Tibial artery (tissue), 4 donors: ENCODE measurements around the gene VN1R2.
A peak's percentile ranks its signal among the peaks of the same experiment; 100 is the strongest.
"Not testable (repeated sequence)": the region's sequence is repeated elsewhere in the genome, so short reads cannot be mapped to it uniquely, and the experiment has no call there.

Experiments used
- DNase-seq, 2 donors: peaks; one replicate each; pipeline ENCODE4 v3.0.0-alpha.2; 2019
- H3K27ac ChIP-seq, 2 donors: fragments of 200-600 bp; sonication (generic) in 1 of 2; 1 replicate in 1 of 2; 2 replicates in 1 of 2; pipeline ENCODE4 v1.5.1; 2018 to 2019; ENCODE audit warnings: mild to moderate bottlenecking in 1 of 2
- H3K27me3 ChIP-seq, 2 donors: fragments of 200-600 bp; sonication (generic) in 1 of 2; one replicate each; pipeline versions ENCODE4 v1.5.1 to v1.6.0; 2016 to 2019
- H3K36me3 ChIP-seq, 3 donors: fragments of 200-600 bp; sonication (generic) in 2 of 3; one replicate each; pipeline ENCODE4 v1.5.1; 2016 to 2019; ENCODE audit warnings: mild to moderate bottlenecking in 2 of 3
- H3K4me1 ChIP-seq, 4 donors: fragments of 200-600 bp; sonication (generic) in 2 of 4; 1 replicate in 3 of 4; 2 replicates in 1 of 4; pipeline ENCODE4 v1.5.1; 2016 to 2019
- H3K4me3 ChIP-seq, 2 donors: fragments of 200-600 bp; sonication (generic) in 1 of 2; 1 replicate in 1 of 2; 2 replicates in 1 of 2; pipeline ENCODE4 v1.5.1; 2018 to 2019; ENCODE audit warnings: mild to moderate bottlenecking in 2 of 2
- H3K9me3 ChIP-seq, 3 donors: fragments of 200-600 bp; sonication (generic) in 1 of 3; one replicate each; pipeline ENCODE4 v1.5.1; 2016 to 2019
- CTCF ChIP-seq, 2 experiments: fragments of 200-600 bp in 1 of 2; fragments of 450-650 bp in 1 of 2; IDR thresholded peaks; one replicate each; pipeline ENCODE4 v1.5.1; 2017 to 2019; ENCODE audit warnings: antibody characterized with exemption in 2 of 2, mild to moderate bottlenecking in 1 of 2, moderate library complexity in 1 of 2
- intact Hi-C: fragments of 100-400 bp; cut with DNase I; formaldehyde crosslinking; loops from one replicate; pipeline ENCODE4 v1.15.0; 2023; ENCODE audit warnings: low total_unique reads

The VN1R2 gene

DNA sequence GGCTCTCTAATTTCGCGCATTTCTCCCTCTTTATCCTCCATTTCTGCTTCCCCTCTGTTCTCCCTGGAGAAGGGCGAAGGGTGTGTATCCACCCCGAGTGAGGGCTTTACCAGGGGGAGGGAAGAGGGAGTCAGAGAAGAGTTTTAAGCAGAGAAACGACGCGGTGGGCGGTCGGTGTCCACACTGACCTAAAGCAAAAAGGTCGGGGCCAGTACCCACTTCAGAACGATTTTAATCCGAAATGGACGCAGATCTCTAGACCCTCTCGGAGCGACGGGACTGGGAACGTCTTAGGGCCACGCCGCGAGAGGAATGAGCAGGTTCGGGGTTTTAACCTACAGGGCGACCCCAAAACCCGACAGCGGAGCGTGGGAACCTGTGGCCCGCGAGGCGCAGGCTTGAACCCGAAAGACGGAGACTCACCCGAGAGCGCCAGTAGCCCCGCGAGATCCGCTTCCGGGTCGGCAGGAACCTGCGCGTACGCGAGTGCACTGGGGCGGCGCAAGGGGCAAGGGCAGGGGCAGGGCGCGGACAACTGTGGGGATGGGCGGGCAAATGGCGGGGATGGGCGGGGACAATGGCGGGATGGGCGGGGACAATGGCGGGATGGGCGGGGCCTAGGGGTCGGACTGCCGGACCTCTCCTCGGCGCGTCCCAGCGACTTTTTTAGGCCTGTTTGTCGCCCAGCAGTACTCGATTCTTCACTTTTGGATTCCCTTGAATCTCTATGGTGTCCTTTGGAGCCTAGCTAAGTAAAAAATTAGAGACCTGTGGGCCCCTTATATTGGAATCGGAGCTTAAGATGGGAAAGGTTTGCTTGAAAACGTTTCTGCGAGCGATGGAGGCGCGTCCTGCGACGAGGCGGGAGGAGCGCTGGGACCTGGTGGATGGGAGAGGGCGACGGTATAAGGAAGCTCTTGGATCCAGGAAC lies 3.4 kb upstream of the VN1R2 start, which contains the start of gene ZNF677:
Gene ZNF677 (minus strand): TSS at position 463 of the 931 bp plus-strand sequence. CDS start 3,323 bp downstream, outside the sequence.
- Histone ChIP-seq H3K4me1 (peaks cover 0 to 15% (median 10%) of the 10 kb centered on the region in 4 donors), H3K9me3 (peaks cover 0 to 15% (median 10%) of the 10 kb centered on the region in 3 donors), H3K27ac (peak within 1 kb of the TSS; percentile 81 to 89)

DNA sequence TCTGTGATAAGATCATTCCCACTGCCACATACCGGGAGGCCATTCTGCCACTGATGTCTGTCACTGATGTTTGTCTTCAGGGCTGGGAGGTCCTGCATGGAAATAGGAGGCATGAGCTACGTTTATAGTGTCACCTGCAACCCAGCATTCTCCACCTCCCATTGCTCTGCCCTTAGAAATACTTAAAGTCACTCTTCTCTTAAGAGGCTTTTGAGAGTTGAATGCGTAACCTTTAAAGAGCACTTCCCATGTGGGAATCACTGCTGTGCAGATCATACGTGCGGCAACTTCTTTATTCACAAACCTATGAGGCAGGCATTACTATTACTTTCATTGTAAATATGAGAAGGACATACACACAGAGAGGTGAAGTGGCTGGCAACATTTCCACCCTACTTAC lies 9.5 kb downstream of the VN1R2 start, which contains the start of gene VN1R4:
Gene VN1R4 (minus strand): TSS at position 101 of the 400 bp plus-strand sequence. CDS start 58 bp downstream, at position 43.
- intact Hi-C loops, H3K4me3 ChIP-seq, H3K36me3 ChIP-seq, DNase-seq, H3K9me3 ChIP-seq, H3K27ac ChIP-seq, H3K27me3 ChIP-seq, H3K4me1 ChIP-seq: not testable (repeated sequence)

More for the DNA sequence above, 3.4 kb upstream of the VN1R2 start, which contains the start of gene ZNF677:
- Histone ChIP-seq H3K4me3 (peak within 1 kb of the TSS; percentile 78 to 81), H3K36me3 (peaks cover 32 to 35% (median 33%) of the 10 kb centered on the region in 3 donors), H3K27me3 (no peaks in the 10 kb centered on the region)
- peak; percentile 90 to 96 for DNase-seq
- intact Hi-C loops = loop anchor here (10.0 kb wide), 2 partner anchors 60 to 70 kb away; partner anchors contain the start of gene ZNF665
- TF ChIP-seq CTCF (IDR thresholded peaks at IDR 0.05) = no peak

- H3K9me3 ChIP-seq, H3K27ac ChIP-seq, DNase-seq, H3K4me3 ChIP-seq, intact Hi-C loops, H3K4me1 ChIP-seq, H3K36me3 ChIP-seq, H3K27me3 ChIP-seq: not testable (repeated sequence)
Observed at GRCh38 chr19:53269861-53270260, 11.8 kb downstream of the VN1R2 start.

DNA sequence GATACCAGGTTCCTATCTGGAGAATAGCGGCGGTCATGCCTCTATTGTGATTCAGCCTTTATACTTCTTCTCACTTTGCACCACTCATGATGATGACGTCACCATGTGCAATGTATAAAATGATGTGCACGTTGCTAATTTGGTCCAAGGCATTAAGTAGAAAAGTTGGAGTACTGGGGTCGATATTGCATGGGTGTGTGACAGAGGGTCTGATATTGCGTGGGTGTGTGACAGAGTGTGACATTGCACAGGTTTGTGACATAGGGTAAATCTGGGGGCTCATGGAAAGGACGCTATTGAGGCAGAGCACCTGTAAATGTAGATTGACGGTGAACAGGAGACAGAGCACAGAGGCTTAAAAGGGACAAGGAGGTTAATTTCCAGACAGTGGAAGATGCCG lies 14.0 kb downstream of the VN1R2 start:
- Histone ChIP-seq H3K4me3 (no peak overlapping the region), H3K4me1 (no peaks in the 10 kb centered on the region), H3K9me3 (no peaks in the 10 kb centered on the region), H3K27ac (no peak overlapping the region), H3K36me3 (no peaks in the 10 kb centered on the region), H3K27me3 (peaks cover 0 to 4% of the 10 kb centered on the region in 2 donors)
- no peak for DNase-seq
- intact Hi-C loops = no loop called here
- TF ChIP-seq CTCF (IDR thresholded peaks at IDR 0.05) = no peak

DNA sequence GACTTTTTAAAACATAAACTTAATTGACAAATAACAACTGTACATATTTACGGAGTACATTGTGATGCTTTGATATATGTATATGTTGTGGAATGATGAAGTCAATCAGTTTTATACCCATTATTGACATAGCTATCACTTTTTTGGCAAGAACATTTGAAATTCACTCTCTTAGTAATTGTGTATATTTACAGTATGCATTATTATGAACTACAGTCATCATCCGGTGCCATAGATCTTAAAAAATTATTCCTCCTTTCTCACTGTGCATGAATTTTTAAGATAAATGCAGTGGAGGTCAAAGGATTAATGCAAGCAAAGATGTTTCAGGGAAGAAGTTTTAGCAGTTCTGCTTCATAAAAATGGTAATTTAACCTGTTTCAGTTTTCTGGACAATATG lies 17.4 kb downstream of the VN1R2 start:
- no peaks in the 10 kb centered on the region for H3K36me3 ChIP-seq
- intact Hi-C loops = no loop called here
- H3K9me3 ChIP-seq = no peaks in the 10 kb centered on the region
- no peak overlapping the region for H3K27ac ChIP-seq
- no peak overlapping the region for H3K4me3 ChIP-seq
- H3K27me3 ChIP-seq = peaks cover 0 to 4% of the 10 kb centered on the region in 2 donors
- no peak for DNase-seq
- no peak for TF ChIP-seq CTCF (IDR thresholded peaks at IDR 0.05)
- no peaks in the 10 kb centered on the region for H3K4me1 ChIP-seq

DNA sequence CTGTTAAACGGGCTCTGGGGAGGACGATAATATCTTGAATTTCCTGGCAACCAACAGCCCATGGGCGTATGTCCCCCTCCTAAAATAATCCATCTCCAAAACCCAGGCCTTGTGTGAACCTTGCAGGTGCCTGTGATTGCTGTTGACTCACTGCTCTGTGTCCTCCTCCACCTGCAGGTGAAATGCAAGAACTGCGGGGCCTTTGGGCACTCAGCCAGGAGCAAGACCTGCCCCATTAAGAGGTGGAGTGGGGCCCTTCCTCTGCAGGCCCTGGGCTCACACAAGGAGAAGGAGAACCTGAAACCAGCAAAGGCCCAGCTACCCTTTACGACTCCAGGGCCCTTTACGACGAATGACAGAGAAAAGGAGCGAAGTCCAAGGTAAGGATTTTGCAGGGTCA lies 23.9 kb downstream of the VN1R2 start:
- intact Hi-C loops, DNase-seq, H3K27ac ChIP-seq, H3K27me3 ChIP-seq, H3K4me1 ChIP-seq, H3K9me3 ChIP-seq, H3K36me3 ChIP-seq, H3K4me3 ChIP-seq: not testable (repeated sequence)

DNA sequence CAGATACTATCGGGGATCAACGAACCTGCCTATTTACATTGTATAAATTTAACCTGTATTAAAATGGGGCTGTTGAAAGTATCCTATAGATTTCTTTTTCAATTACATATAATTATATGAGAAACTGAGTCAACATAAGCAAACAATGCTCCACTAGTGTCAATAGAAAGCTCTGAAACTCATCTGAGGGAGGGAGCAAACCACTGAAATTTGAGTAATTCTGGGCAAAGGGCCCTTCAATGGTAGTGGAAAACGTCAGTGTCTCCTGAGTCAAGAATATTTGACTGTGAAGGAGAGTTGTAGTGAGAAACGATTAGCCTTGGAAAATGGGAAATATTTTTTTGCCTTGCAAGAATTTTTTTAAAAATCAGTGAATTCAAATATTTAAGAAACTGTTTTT lies 27.0 kb downstream of the VN1R2 start:
- no peaks in the 10 kb centered on the region for H3K36me3 ChIP-seq
- H3K27ac ChIP-seq = no peak overlapping the region
- intact Hi-C loops = no loop called here
- no peak overlapping the region for H3K4me3 ChIP-seq
- no peaks in the 10 kb centered on the region for H3K4me1 ChIP-seq
- H3K27me3 ChIP-seq = no peaks in the 10 kb centered on the region
- H3K9me3 ChIP-seq = no peaks in the 10 kb centered on the region
- no peak for DNase-seq
- TF ChIP-seq CTCF (IDR thresholded peaks at IDR 0.05) = no peak
